HG03097 (cell line): ENCODE measurements around the gene SH2D1A.
"Not testable (repeated sequence)": the region's sequence is repeated elsewhere in the genome, so short reads cannot be mapped to it uniquely, and the experiment has no call there.

Experiments used
- ATAC-seq: cut with Tn5 transposase; IDR thresholded peaks from one replicate; pipeline ENCODE4 v1.9.1; 2021; ENCODE audit not compliant: unreplicated experiment, low FRiP score

The SH2D1A gene

DNA sequence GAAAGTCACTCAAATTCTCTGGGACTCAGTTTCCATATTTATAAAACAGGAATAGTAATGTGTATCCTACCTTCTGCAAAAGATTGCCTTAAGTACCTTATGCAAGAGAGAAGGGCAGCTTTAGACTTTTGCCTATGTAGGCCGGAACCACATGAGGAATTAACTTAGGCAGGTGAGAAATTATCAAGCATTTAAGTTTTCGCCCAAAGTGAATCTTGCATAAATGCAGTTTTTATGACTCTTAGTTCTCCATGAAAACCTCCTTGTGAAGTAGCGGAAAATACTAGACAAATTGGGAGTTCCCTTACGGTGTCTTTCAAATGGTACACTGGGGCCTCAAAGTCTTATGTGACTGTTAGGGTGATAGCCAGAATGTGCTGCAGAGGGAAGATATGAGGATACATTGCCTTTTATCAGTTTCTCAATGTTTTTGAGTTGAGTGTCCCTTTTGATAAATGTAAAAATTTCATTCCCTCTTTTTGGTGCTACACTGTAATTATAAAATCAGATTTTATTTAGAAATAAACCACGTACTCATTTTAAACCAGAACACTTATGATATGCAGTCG, 2.6 kb downstream of the SH2D1A start:
- ATAC-seq = no peak

DNA sequence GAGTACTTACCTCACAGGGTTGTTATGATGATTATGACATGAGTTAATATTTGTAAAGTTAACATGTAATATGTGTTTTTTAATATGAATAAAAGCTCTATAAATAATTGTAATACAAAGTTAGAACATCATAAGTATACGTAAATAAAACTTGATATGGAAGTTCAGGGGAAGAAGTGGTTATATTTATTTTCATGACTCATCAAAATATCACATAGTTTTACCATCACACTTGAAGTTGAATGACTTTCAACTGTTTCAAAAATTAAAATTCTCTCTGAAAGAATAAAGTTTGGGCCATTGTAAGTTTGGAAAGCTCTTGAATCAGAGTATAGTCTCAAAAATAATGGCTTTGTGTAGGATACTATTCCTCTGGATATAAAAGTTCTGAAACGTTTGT, 8.3 kb downstream of the SH2D1A start:
- ATAC-seq = no peak

DNA sequence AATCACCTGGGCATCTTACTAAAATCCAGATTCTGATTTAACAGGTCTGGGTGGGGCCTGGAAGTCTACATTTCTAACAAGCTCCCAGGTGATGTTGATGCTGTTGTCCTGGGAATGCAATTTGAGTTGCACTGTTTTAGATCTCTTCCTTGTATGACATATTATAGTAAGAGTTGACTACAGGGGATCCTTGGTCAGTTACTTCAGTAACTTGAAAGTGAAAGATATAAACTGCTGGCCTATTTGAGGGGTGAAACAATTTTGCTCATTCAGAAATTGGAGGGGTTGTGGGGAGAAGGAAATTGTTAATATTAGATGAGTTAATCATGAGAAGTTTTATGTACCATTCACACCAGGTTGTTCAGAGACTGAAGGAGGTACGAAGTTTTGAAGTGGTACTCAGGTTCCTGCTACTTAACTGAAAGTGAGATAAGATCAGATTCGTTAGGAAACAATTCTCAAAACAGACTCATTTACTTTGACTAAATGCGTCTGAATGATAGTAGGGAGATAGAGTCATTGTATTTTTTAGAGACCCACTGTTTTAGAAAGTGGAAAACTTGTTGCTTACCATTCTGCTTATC, 12.5 kb downstream of the SH2D1A start:
- peak; percentile 55 for ATAC-seq

DNA sequence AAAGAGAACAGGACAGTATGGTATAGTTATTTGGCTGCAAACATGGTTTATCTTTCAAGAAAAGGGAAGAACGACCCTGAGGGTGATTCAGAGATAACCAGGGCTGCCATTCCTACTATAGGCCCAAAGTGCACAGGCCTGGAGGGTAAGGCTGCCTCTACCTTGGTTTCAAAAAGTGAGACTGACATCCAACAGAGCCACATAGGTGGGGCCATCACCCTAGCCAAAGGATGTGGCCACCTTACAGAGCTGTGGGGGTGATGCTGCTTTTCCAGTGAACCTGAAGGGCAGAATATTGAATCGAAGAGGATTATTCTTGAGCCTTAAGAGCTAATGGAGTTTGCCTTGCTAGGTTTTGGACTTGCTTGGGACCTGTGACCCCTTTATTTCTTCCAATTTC, 15.7 kb downstream of the SH2D1A start:
- no peak for ATAC-seq

DNA sequence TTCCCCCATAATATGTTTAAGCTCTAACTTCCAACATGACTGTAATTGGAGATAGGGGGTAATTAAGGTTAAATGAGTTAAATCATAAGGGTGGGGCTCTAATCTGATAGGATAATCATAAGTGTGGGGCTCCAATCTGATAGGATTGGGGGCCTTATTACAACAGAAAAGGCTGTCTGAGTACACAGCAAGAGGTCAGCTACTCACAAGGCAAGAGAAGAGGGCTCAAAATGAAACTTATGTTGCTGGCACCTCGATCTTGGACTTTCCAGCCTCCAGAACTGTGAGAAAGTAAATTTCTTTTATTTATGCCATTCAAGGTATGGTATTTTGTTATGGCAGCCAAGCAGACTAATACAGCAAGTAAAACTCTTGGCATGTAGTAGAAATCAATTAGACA, 16.4 kb downstream of the SH2D1A start:
- ATAC-seq = no peak

DNA sequence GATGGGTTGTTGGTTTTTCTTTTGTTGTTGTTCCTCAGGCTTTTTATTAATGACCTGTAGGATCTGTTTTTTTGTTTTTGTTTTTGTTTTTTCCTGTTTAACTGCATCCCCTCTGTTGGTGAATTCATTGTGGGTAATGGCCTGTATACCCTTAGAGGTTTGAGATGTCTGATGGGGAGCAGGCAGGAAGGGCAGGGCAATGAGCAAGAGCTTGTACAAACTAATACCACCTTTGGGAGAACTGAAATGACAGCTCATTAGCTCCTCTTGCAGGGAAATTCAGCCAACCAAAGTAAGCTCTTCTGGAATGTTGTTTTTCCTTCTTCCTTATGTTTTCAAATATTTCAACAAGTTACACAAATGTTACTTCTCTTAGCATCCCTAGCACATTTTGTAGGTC, 23.4 kb downstream of the SH2D1A start:
- no peak for ATAC-seq

DNA sequence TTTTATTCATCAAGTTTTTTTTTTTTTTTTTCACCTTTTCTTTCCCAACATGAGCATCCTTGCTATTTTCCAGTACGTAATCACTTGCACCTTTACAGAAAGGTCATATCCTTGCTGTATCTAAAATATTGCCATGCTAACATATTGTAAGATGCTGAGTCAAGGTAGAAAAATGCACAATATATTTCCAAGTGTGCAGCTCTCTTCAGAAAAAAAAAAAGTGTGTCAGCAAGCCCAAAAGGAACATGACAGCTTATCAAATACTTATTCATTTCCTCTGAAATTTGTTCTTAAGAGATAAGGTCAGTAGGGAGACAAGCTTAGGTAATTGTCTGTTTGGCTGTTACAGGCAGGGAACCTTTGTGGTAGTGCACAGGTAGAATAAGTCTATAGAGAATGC, 27.0 kb downstream of the SH2D1A start:
- ATAC-seq = no peak

DNA sequence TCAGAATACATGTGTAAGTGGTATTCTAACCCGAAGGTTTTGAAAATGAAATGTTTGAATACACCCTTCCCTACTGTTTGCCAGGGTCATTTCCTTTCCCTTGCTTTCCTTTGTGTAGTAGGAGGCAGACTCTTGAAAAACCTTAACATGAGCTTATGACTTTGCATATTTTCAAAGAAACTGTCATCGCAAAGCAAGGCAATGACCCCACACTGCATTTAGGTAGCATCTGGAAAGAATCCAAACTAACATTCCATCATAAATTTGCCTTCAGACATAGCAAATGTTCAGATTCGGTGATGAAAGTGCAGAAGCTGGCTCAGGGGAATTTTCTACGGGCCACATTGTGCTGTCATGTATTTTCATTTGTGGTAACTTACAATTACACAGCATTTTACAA, 32.3 kb downstream of the SH2D1A start:
- ATAC-seq = no peak

DNA sequence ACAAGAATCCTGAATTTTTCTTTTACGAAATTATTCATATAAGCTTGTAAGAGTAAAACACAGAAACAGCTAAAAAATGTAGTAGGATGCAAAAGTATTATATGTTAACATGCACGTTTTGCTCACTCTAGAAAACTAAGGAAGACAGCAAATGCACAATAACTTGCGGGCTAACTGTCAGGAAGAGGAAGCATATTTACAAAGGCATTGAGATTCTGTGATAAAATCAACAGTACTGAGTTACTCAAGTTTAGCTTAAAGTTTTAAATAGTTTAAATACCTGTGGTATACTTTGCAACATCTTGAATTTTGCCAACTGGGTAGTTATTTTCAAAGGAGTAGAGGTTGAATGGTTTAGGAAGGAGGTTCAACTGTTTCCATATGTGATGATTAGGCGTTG, 37.0 kb downstream of the SH2D1A start:
- ATAC-seq = no peak

DNA sequence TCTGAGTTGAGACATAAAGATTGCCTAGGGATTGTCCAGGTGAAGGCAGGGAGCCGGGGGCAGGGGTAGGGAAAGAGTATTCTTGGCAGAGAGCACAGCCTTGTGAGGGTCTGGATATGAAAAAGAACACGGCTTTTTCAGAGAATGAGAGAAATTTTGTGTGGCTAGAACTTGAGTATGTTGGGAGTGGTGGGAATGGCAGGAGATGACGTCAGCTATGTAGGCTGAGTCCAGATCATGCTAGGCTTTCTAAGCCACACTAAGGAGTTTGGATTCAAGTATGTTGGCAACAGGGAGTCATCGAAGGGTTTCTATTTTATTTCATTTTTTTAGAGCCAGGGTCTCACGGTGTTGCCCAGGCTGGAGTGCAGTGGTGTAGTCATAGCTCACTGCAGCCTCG, 40.0 kb downstream of the SH2D1A start:
- no peak for ATAC-seq

DNA sequence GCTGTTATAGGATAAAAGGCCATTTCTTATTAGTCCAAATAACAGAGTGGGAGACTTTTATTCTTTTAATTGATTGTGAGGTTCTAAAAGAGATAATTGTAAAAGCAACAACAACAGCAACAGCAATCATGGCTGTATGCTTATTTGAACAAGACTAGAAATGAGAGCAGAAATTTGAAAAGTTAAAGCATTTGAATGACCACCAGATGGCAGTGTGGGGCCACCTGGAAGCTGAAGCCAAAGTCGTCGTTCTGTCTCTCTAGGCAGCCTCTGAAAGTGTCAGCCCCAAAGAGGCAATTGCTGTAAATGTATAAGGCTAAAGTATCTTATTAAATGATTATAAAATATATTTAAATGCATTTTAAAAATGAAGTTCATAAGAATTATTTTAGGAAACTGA, 42.2 kb downstream of the SH2D1A start:
- peak; percentile 50 for ATAC-seq

DNA sequence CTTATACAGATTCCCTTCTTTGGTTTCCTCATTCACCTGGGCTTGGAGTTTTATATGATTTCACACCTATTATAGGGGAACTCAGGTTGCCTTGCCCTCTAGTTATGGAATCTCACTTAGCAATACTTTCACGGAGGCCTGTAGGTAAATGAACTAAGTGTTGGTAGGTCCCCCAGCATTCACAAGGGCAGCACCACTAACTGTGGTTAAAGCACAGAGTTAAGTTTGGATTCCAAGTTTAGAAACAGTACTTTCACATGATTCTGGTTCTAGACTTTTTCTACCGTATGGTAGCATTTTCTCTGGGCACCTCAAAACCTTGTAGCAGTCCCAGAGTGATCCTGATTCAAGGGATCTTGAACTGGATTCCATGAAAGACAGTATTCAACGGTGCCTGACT, 46.4 kb downstream of the SH2D1A start:
- ATAC-seq = no peak

DNA sequence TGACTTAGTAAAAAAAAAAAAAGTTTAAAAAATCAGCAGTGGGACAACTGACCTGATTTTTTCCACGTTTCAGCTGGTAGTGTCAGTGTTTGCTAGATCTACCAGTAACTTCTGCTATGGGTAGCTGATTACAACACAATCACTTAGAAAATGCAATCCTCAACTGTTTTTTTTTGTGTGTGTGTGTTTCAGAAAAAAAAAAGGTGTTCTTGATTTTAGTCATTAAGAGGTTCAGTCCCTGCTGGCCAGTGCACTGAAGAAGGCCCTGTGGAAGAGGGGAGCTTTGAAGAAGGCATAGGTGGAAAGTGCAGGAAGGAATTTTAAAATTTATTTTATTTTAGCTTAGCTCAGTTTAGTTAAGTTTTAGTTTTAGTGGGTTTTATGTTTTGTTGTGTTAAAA, 46.9 kb downstream of the SH2D1A start:
- no peak for ATAC-seq

DNA sequence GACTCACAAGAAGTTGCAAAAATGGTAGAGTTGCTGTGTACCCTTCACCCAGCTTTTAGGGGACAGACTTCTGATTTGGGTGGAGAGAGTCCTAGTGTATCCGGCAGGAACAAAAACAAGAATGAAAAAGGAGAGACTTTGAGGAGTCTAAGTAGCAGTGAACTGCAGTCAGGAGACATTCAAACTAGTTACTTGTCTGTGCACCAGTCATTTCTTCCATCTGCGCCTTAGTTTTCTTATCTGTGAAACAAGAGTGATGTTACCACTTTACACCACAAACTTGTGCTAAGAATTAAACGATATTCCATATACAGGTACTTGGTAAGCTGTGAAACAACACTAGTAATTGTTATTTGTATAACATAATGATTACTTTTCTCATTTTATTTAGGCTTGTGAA, 47.3 kb downstream of the SH2D1A start:
- no peak for ATAC-seq

DNA sequence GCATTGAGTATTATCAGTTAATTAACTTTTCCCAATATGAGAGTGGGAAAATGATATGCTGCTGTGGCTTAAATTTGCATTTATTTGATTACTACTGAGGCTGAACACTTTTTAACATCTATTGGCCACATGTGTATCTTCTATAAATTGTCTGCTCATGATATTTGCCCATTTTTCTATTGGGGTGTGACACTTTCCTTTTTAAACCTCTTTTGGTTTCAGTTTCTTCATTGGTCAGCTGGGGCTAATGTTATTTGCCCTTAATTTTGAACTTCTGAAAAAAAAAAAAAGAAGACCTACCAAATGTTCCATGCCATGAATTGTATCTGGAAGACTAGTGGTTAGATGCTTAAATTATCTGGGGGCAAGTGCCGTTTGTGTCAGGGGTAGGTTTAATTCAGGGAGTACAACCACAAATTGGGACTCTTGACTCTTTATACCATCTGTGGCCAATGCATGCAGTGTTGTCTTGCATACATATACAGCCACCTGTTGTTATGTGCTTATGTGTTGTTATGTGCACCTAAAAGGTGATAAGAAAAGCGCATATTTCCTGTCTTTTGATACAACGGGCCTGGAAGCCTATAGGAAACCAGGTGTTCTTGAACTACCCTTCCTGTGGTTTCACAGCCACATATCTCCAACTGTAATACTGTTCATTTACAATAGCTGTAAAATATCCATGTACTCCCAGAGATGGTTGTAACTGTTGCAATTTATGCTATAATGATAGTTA, 49.0 kb downstream of the SH2D1A start:
- no peak for ATAC-seq

DNA sequence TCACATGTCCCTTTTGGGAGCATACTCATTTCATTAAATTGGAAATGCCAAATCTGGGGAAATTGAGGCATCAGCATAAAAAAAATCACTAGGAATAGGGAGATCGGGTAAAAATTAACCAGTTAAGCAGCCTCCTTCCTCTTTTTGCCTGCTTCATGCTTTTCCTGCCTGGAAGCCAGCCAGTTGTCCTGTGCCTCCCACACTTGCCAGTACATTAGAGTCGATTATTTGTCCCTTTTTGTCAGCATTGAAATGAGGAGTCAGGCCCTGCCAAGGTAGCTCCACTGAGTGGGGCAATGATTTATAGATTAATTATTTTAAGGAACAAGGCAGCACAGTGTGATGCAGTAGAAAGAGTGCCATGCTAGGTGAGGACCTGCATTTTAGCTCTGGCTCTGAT, 55.3 kb downstream of the SH2D1A start:
- ATAC-seq = no peak

DNA sequence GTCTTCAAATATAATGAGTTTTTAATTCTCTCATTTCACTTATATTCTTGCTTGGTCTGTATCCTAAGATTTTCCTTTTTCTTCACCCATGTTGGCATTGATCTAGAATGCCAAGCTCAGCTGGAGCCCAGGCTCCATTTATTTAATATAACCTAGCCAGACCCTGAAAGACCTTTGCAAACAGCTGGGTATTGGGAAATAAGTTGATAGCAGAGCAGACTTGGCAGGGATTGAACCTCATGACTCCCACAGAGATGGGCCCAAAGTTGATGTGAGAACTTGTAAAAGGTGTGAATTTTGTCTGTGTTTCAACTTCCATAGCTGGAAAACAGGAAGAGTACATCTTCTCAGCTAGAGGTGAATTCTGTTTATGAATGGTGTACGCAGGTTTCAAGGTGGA, 59.5 kb downstream of the SH2D1A start:
- ATAC-seq = no peak

DNA sequence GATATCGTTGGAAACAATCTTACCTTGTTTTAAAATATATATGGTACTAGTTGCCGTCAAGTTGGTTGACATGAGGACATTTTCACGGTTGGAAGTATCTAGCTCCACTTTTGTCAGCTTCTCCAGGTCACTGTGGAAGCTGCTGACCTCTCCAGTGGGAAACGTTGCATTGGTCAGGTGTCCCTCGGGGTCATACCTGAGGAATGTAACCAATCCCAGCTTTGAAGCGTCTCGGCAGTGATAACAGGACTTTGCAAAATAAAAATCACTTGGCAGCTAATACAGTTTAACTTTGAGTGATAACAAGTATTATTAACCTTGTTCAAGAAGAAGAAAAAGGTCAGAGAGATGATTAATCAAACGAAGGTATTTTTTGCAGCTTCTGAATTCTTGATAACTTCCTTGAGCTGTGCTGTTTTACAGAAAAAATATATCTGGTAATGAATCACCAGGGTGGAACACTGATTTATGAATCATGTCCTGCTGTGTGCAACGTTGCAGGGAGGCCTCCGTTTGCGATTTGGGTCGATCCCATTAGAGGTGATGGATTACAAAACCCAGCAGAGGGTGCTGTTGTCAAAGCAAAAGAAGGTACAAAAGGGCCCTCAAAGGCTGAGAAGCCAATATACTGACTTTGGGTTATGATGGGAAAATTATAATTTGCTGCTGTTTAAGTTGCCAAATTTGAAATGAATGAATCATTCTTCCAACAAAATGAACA, 60.1 kb downstream of the SH2D1A start:
- peak; percentile 94 for ATAC-seq

DNA sequence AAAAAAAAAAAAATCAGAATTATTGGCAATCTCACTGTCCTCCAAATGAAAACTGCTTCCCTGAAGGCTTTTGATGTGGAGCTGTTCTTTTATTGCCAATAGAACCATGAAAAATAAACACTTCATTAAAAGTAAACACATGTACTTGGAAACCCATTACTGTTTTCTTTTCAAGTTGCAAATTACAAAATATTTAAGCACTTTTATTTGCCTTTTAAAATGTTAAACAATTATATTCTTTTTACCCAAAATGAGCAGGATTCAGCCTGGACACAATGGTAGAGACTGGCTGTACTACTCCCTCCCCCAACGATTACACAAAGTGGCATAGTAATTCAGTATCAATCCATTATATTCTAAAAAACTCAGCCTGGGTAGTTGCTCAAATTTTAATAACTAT, 60.9 kb downstream of the SH2D1A start:
- no peak for ATAC-seq

DNA sequence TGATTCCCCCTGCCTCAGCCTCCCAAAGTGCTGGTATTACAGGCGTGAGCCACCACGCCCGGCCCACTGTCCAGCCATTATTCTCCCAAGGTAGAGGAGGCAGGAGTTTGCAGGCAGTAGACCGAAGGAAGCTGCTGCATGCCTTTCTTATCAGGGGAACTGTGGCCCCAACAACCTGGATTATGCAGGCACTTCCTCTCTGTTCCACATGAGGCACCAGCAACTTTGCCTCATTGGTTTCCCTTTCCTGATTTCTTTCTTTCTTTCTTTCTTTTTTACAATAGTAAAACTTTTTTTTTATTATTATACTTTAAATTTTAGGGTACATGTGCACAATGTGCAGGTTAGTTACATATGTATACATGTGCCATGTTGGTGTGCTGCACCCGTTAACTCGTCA, 62.0 kb downstream of the SH2D1A start:
- ATAC-seq = not testable (repeated sequence)

DNA sequence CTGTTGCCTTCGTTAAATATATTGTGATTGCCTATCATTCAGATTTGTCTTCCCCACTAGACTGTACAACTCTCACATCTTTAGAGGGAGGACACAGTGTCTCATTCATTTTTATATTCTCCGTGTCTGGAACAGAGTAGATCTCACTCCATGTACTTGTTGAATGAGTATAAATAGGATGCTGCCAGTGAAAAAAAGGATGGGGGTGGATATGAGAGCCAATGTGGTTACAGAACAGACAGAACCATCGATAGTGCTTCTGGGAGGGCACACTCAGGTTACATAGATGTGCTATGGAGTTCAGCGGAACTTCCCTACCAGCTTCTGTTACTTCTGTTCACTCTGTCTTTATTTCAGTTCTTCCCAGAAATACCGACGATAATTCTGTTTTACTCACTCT, 66.9 kb downstream of the SH2D1A start:
- ATAC-seq = no peak

DNA sequence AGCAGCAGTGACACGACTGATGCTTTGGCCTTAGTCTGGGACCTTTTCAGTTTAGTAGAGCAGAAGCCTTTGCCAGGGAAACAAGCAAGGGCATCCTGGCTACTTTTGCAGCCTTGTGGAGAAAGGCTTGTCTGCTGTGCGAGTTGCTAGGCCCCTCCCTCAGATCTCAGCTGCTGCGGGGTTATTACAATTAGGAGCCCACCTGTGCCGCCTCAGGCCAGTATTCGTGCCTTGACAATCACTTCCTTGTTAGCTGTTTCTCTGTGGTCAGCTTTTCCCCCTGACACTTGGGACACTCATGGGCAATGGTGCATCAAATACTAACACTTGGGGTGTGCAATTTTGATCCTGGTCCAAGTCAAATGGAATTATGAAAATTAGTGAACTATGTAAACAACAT, 67.9 kb downstream of the SH2D1A start:
- ATAC-seq = no peak
